CD4-positive, alpha-beta T cell treated with Interleukin-4 for 1 hour (primary cell): ENCODE results near the gene MRPL34.
"Not testable (repeated sequence)": the region's sequence is repeated elsewhere in the genome, so short reads cannot be mapped to it uniquely, and the experiment has no call there.

Source experiments
- DNase-seq, 2 donors: peaks; one replicate each; pipeline ENCODE4 v3.0.0-alpha.2; 2020 to 2022

The MRPL34 gene

DNA sequence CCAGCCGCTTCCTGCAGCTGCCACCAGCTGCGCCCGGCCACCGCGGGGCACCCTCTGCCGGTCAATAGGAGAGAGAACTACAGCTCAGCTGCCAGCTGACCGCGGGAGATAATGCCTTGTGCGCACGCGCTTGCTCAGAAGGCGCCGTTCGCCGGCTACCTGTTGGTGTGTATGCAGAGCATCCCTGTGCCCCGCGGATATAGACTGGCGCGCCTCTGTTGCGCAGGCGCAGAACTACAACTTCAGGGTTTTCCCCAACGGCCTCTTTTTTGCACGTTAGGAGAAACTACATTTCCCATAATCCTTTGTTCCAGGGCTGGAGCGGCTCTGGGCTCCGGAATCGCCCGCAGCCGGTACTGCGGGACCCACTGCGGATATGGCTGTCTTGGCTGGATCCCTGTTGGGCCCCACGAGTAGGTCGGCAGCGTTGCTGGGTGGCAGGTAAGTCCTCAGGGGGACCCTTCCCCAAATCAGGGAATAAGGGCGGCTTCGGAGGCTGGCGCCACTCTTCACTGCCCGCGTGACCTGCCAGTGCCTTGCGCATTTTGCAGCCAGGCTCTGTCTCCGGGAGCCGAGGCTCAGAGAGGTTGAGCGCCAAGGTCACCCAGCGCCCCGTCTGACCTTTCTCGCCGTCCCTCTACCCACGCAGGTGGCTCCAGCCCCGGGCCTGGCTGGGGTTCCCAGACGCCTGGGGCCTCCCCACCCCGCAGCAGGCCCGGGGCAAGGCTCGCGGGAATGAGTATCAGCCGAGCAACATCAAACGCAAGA is at the start of gene MRPL34:
MRPL34 (plus strand) TSS at position 356 of the 768 bp plus-strand sequence; CDS start at position 377, 21 bp downstream.
- DNase-seq: peak; percentile 99

DNA sequence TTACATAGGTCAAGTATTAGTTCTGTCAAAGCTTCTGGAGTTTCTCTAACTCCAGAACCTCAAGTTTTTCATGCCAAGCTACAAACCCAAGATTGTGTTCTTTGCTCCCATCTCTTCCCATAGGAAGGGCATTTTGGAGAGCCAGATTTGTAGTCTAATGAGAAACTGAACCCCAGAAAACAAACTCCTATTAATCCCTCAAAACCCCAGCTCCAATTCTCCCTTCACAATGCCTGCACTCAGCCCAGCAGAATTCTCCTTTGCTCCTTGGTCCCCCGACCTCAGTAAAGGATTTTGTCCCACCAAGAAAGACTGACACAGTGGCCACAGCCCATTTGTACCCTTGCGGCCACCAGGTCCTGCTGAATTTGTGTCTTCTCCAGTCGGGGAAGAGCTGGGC is 49.5 kb upstream of the MRPL34 start:
- no peak for DNase-seq

DNA sequence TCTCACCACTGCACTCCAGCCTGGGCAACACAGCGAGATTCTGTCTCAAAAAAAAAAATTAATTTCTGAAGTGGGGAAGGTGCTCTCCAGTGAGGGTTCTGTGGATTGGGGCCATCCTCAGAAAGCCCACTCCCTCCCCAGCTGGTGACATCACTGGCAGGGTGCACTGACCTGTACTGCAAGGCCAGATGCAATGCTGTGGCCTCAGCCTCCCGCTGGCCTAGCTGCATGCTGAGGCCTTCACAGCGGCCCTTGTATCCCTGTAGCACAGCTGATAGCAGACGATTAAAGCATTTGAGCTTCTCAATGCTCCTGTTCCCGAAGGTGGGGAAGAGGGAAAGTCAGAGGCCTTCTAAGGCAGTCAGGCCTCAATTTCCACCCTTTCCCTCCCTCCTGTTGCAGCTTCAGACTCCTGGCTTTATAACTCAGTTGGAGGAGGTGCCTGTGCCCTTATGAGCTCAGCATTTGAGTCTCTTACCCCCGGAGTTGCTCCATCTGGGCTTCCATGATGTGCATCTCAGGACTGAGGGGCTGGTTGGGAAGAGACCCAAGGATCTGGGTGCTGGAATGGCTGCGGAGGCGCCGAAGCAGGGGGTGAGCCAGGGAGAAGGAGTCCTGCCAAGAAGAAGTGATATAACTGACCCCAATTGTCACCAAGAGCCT is 46.4 kb upstream of the MRPL34 start:
- no peak for DNase-seq

DNA sequence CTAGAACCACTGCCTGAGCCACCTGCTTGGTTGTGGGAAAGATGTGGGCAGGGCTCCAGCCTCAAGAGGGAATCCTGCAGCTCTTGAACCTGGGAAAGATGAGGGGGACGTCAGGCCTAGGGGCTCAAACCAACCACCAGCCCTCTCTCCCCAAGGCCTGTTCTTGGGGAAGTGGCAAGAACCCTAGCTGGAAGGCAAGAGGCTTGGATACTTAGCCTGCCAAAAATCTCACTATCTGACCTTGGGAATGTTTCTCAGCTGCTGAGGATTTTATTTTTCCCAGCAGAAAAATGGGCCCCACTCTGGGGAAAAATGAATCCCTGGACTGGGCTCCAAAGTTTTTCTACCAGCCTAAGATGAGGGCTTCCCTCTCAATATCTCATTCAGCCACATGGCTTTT is 45.7 kb upstream of the MRPL34 start:
- DNase-seq: no peak

DNA sequence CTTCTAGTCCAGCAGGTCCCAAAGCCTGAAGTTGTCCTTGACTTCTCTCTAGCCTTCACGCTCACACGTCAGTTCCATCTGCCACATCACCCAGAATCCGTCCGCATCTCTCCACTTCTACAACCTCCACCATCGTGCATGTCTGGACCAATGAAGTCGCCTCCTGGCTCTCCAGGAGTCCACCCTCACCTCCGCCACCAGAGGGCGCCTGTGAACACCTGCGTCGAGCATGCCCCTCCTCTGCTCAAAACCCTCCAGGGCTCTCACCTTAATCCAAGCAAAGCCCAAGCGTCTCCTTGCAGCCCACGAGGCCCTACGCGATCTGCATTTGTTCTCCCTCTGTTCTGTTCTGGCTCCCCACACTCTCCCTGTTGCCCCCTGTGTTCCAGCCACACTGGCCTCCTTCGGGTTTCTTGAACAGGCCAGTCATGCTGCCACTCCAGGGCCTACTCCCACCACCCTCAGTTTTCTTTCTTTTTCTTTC is 44.8 kb upstream of the MRPL34 start:
- DNase-seq: peak; percentile 89 to 90

DNA sequence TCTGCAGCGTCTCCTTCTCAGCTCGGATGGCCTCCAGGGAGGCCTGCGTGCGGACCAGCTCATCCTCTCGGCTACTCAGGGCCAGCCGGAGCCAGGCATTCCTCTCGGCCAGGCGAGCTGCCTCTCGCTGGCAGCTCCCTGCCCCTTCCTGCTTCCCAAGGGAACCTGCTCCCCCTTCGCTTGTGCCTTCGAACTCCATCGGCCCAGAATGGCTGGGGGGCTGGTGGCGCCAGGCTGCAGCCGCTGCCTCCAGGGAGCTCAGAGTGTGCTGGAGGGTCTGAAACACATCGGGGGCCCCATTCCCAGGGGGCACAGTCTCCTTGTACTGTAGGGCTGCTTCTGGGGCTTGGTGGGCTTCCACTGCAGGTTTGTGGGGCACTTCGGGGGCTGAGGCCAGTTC is 43.1 kb upstream of the MRPL34 start:
- no peak for DNase-seq

DNA sequence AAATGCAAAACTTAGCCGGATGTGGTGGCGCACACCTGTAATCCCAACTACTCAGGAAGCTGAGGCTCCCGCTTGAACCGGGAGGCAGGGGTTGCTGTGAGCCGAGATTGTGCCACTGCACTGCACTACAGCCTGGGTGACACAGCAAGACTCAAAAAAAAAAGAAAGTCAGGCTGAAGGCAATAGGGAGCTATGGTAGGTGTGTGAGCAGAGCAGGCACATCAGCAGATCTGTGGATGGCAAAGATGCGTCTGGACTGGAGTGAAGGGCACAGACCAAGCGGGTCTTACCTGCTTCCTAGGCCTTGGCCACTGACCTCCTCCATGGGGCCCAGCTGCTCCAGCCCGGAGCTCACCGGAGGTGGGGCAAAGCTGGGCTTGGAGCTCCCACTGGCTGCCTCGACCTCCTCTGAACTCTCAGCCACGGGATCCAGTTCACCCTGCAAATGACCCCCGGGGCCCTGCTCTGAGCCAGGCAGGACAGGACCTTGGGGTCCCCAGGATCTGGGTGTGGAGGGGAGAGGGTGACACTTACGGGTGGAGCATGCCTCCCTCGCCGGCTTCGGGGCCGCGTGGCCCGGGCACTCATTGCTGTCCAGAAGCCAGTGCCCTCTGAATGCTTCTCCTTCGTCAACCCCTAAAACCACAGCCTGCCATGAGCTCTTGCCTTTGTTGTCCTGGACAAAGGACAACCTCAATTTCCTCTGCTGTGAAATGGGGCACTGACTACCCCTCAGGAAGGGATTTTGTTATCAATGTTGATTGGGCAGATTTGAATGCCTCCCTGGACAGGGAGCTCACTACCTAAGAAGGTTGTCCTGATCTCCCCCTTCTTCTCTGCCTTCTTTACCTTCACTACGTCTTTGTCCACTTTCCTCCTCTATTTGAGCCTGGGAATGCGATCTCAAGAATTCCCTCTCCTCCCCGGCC is 41.7 kb upstream of the MRPL34 start:
- DNase-seq: no peak

DNA sequence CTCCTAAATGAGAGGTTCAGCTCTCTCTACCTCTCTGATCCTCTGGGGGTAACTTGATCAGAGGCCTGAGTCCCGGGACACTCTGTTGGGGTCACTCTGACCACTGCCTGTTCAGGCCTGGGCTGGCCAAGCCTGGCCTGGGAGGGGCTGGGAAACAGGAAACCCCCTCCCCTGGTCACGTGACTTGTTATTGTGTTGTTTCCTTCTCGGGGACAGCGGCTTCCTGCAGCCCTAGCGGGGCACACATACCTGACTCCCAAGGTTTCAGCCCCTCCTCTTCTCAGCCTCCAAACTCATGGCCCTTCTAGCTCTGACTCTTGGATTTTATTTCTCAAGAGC is 41.1 kb upstream of the MRPL34 start, which contains the start of gene USHBP1:
USHBP1 (minus strand) TSS at position 105 of the 339 bp plus-strand sequence. CDS start 446 bp downstream, outside the sequence.
- no peak for DNase-seq

DNA sequence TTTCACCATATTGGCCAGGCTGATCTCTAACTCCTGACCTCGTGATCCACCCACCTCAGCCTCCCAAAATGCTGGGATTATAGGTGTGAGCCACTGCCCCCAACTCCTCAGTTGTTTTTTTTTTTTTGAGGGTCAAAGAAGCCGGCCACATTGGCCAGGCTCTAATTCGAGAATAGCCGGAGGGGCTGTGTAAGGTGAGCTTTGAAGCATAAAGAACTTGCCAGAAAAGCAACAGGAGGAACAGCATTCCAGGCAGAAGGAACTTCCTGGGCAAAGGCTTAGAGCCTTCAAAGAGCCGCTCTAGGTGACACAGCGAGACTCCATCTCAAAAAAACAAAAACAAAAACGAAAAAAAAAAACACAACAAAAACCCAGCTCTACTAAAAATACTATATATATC is 39.6 kb upstream of the MRPL34 start:
- DNase-seq: no peak

DNA sequence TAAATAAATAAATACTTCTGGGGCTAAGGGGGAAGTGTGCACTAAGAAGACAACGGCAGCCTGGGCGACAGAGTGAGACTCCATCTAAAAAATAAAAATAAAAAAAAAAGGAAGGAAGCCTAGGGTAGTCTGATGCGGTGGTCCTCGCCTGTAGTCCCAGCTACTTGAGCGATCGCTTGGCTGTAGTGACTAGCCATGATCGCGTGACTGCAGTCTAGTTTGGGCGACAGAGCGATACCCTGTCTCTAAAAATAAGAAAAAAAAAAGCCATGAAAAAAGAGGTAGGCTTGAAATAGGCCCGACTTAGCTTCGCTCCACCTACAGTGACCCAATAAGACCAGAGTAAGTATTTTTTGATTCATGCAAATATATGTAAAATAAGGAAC is 39.1 kb upstream of the MRPL34 start:
- no peak for DNase-seq

DNA sequence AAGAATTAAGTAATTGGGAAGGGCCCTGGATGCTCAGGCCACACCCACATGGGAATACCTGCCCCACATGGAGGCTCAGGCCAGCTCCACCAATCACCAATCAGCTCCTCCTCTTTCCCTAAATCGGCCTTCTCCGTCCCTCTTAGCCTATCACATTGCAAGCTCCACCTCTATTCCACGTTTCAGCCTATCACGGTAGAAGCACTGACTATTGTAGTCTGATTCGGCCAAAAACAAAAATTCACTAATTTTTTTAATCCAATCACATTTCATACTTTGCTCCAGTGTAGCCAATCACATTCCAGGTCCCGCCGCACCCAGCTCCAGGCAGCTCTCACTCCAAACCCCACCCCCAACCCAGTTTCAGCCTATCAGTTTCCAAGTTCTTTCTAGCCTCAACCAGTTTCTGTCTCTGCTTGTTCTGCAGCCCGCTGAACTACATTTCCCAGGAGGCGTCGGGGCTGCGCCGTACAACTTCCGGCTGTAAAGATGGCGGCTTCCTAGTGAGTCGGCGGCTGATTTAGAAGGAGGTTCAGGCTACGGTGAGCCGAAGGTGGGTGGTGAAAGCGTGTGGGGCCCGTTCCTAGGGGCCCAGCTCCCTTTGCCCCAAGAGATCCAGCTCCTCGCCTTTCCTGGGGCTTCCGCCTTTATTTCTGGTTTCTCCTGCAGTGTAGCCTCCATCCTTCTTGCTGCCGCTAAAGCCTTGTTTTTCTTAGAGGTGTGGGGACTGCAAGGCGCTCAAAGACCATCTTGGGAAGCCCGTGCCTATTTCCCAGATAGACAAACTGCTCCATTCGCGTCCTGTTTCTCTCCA is 38.5 kb upstream of the MRPL34 start, which contains the start of gene BABAM1:
BABAM1 (plus strand) TSS at position 469 of the 814 bp plus-strand sequence. CDS start 1,364 bp downstream, outside the sequence.
- peak; percentile 98 to 99 for DNase-seq

DNA sequence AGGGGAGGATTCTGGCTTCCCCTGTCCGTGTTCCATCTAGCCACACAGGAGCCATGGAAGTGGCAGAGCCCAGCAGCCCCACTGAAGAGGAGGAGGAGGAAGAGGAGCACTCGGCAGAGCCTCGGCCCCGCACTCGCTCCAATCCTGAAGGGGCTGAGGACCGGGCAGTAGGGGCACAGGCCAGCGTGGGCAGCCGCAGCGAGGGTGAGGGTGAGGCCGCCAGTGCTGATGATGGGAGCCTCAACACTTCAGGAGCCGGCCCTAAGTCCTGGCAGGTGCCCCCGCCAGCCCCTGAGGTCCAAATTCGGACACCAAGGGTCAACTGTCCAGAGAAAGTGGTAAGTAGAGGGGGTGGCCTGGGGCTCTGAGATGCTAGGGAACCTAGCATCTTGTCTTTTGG is 36.9 kb upstream of the MRPL34 start:
- DNase-seq: no peak

DNA sequence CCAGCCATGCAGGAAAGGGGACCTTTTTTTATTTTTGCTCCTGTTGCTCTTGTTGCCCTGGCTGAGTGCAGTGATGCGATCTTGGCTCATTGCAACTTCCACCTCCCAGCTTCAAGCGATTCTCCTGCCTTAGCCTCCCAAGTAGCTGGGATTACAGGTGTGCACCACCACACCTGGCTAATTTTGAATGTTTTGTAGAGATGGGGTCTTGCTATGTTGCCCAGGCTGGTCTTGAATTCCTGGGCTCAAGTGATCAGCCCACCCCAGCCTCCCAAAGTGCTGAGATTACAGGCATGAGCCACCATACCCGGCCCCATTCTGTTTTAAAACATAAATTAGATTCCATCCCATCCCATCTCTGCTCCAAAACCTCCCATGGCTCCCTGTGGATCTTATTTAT is 30.8 kb upstream of the MRPL34 start:
- DNase-seq: not testable (repeated sequence)

DNA sequence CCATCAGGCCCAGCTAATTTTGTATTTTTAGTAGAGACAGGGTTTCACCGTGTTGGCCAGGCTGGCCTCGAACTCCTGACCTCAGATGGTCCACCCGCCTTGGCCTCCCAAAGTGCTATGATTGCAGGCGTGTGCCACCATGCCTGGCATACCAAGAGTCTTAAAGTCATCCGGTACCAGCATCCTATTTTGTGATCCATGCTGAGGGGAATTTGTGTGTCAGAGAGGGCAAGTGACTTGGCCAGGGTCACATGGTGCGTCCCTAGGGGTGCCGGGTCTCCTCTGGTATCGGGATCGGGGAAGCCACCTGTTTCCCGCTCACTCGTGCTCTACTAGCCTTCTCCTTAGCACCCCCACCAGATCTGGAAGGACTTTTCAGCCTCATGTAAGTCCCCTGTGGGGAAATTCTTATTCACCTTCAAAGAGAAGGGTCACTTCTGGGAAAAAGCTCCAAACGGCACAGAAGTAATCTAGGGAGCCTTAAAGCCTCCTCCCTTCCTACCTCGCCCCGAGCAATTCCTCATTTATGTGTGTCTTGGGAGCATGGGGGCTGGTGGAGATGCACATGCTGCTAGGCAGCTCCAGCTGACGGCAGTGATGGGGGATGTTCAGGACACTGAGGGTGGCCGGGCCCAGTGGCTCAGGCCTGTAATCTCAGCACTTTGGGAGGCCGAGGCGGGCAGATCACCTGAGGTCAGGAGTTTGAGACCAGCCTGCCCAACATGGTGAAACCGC is 30.1 kb upstream of the MRPL34 start:
- no peak for DNase-seq

DNA sequence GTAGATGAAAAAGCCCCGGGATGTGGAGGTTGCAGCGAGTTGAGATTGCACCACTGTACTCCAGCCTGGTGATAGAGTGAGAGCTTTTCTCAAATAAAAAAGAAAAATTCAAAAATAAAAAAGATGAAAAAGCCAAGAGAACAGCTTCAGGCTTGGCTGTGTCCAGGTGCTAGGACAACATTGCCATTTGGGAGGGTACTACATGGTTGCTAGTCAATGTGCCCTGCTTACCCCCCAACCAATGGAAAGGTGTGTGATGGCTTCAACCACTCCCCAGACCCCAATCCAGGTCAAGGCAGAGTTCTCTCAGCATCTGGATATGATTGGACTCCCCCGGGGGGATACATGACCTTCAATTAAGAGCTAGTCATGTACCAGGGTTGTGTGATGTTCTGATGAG is 26.2 kb upstream of the MRPL34 start:
- DNase-seq: no peak

DNA sequence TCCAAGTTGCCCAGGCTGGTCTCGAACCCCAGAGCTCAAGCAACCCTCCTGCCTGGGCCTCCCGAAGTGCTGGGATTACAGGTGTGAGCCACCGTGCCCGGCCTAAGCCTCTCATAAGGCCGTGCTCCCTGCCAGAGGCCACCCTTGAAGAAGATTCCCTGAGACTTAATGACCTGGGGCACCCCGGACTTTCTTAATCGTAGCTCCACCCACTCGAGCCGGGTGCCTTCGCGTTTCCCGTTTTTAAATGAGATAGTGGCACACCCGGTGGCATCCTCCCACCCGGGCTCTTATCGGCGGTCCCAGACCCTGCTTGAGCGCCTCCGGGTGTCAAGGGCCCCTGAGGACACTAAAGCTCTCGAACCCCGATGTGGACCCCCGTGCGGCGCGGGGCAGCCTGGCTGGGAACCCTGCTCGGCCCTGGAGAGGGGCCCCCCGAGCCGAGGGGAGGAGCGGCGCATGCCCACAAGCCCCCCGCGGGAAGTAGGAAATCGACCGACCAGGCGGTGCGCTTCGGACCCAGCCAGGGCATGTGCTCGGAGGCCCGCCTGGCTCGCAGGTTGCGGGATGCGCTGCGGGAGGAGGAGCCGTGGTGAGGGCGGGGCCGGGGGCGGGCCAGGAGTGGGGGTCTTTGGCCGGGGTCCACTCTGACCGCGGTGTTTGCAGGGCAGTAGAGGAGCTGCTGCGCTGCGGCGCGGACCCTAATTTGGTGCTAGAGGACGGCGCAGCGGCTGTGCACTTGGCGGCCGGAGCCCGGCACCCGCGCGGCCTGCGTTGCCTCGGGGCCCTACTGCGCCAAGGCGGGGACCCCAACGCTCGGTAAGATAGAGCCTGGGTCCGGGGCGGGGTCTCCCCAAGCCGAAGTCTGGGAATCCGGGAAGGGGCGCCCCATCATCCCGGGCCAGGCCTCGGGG is 24.0 kb upstream of the MRPL34 start, which contains the start of gene ANKLE1:
ANKLE1 (plus strand) TSS at position 511 of the 914 bp plus-strand sequence; CDS start at position 531, 20 bp downstream.
- peak; percentile 25 to 57 for DNase-seq

DNA sequence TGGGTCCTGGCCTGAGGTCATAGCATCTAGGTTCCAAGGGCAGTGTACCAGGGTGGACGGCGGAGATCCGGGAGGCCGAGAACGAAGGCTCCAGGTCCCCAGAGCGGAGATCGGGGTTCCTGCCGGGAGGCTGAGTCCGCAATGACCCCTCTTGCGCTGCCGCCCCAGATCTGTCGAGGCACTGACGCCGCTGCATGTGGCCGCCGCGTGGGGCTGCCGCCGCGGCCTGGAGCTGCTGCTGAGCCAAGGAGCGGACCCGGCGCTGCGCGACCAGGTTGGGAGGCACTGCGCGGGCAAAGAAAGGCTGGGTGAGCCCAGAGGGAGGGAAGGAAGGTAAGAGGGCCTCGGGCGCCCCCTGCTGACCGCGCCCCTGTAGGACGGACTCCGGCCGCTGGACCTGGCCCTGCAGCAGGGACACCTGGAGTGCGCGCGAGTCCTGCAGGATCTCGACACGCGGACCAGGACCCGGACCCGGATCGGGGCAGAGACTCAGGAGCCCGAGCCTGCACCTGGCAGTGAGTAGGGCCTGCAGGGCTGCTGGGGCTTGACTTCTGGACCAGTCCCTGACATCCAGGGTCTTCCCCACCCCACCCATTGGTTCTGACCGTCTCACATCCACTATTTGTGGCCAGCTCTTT is 23.1 kb upstream of the MRPL34 start:
- DNase-seq: peak; percentile 80 to 82

DNA sequence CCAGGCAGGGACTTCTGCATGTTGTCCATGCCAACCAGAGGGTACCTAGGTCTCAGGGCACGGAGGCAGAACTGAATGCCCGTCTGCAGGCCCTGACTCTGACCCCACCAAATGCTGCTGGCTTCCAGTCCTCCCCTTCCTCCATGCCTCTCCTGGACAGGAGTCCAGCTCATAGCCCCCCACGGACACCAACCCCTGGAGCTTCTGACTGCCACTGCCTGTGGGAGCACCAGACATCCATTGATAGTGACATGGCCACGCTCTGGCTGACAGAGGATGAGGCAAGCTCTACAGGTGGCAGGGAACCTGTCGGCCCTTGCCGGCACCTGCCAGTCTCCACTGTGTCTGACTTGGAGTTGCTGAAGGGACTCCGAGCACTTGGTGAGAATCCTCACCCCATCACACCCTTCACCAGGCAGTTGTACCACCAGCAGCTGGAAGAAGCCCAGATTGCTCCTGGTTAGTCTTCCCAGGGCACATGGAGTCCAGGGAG is 22.1 kb upstream of the MRPL34 start:
- no peak for DNase-seq

DNA sequence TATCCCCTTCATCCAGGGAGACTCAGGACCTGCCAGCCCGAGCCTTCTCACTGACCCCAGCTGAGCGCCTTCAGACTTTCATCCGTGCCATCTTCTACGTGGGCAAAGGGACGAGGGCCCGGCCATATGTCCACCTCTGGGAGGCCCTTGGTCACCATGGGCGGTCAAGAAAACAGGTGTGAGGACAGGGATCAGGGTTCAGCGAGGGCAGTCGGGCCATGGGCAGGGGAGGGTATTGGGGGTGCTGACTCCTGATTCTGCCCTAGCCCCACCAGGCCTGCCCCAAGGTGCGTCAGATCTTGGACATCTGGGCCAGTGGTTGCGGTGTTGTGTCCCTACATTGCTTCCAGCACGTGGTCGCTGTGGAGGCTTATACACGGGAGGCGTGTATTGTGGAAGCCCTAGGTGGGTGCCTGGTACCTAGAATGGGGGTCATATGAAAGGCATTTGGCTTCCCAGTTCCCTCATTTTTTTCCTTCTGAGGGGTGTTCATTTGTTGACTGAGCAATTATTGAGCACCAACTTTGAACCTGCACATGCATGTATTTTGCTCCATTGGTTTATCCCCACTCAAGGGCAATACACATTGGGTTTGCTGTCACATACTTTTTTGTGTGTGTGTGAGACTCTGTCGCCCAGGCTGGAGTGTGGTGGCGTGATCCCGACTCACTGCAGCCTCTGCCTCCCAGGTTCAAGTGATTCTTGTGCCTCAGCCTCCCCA is 20.1 kb upstream of the MRPL34 start:
- no peak for DNase-seq
